OCI-LY7 (cell line): ENCODE results near the gene PROSER2. TPM values are rescaled to one million over a fixed set of nuclear protein-coding genes. Genes with fewer than 3 reads are reported as not detected.

Source experiments
- BruUV-seq: library from RNA; stranded (reverse); fragments of 400-500 nt; replicated peaks from 2 replicates; lab custom pipeline; 2021; lab: Mats Ljungman, UMichigan
- CTCF ChIA-PET: fragments of 300-600 bp; sonication (Branson Sonifier 250); formaldehyde crosslinking; loops from one replicate; lab custom pipeline; 2022; ENCODE audit warnings: antibody characterized with exemption; ENCODE audit not compliant: unreplicated experiment; lab: Charles Lee
- POLR2A ChIA-PET: fragments of 300-600 bp; sonication (Branson Sonifier 250); formaldehyde crosslinking; loops from one replicate; lab custom pipeline; 2022; ENCODE audit warnings: antibody characterized with exemption; lab: Charles Lee
- DNase-seq: peaks from one replicate; pipeline ENCODE4 v3.0.0-alpha.2; 2015; ENCODE audit warnings: low spot score
- H2AFZ ChIP-seq: fragments of 200-600 bp; sonication (generic), shearing (Covaris generic); 2 replicates; pipeline ENCODE4 v1.6.1; 2014; ENCODE audit warnings: mild to moderate bottlenecking, antibody characterized with exemption, low read length, moderate library complexity
- H3K27ac ChIP-seq: fragments of 200-600 bp; sonication (generic); 2 replicates; pipeline ENCODE4 v1.5.1; 2014; ENCODE audit warnings: mixed run types, low read depth, mild to moderate bottlenecking, moderate library complexity, low read length, inconsistent platforms; ENCODE audit not compliant: poor library complexity, severe bottlenecking
- H3K36me3 ChIP-seq: fragments of 200-600 bp; sonication (generic); 2 replicates; pipeline ENCODE4 v1.6.1; 2014; ENCODE audit warnings: mild to moderate bottlenecking, antibody characterized with exemption, low read length, moderate library complexity, mixed read lengths; ENCODE audit not compliant: insufficient read depth
- H3K4me1 ChIP-seq: fragments of 200-600 bp; sonication (generic); 2 replicates; pipeline ENCODE4 v1.5.1; 2014; ENCODE audit warnings: mild to moderate bottlenecking, low read length; ENCODE audit not compliant: insufficient read depth, poor library complexity, severe bottlenecking
- H3K4me2 ChIP-seq: fragments of 200-600 bp; sonication (generic); 2 replicates; pipeline ENCODE4 v1.6.1; 2014; ENCODE audit warnings: mild to moderate bottlenecking, low read length
- H3K4me3 ChIP-seq: fragments of 200-600 bp; sonication (generic); 2 replicates; pipeline ENCODE4 v1.5.1; 2014; ENCODE audit warnings: mild to moderate bottlenecking, low read depth, low read length; ENCODE audit not compliant: poor library complexity, severe bottlenecking
- H3K79me2 ChIP-seq: fragments of 200-600 bp; sonication (generic); 2 replicates; pipeline ENCODE4 v1.6.1; 2016; ENCODE audit warnings: low read depth, mild to moderate bottlenecking, low read length, moderate library complexity, mixed read lengths; ENCODE audit not compliant: insufficient read depth
- H3K9me2 ChIP-seq: fragments of 200-600 bp; sonication (generic); 2 replicates; pipeline ENCODE4 v1.6.1; 2016; ENCODE audit warnings: mild to moderate bottlenecking, low read length, mixed read lengths; ENCODE audit not compliant: insufficient read depth
- H3K9me3 ChIP-seq: fragments of 200-600 bp; sonication (generic); 2 replicates; pipeline ENCODE4 v1.6.1; 2014; ENCODE audit warnings: mild to moderate bottlenecking, mixed run types, low read length, mixed read lengths
- H4K20me1 ChIP-seq: fragments of 200-600 bp; sonication (generic); 2 replicates; pipeline ENCODE4 v1.6.1; 2014; ENCODE audit warnings: mild to moderate bottlenecking, antibody characterized with exemption, low read length, moderate library complexity, mixed read lengths; ENCODE audit not compliant: insufficient read depth
- CTCF ChIP-seq: fragments of 200-600 bp; sonication (generic); conservative IDR thresholded peaks from 2 replicates; pipeline ENCODE4 v1.5.1; 2014; ENCODE audit warnings: mild to moderate bottlenecking, antibody characterized with exemption, low read length, moderate library complexity, mixed read lengths
- EZH2phosphoT487 ChIP-seq: fragments of 200-600 bp; sonication (generic); IDR thresholded peaks from 2 replicates; pipeline ENCODE4 v1.6.1; 2018; ENCODE audit warnings: low read depth, borderline replicate concordance, mild to moderate bottlenecking, mixed run types, antibody characterized with exemption, low read length, moderate library complexity, mixed read lengths
- intact Hi-C: fragments of 100-400 bp; cut with micrococcal nuclease; formaldehyde crosslinking; loops from one replicate; pipeline ENCODE4 v1.10.0; 2022; ENCODE audit not compliant: unreplicated experiment
- total RNA-seq, 2 experiments: library from RNA; depleted of rRNA in 1 of 2; stranded (reverse); fragments of >200 nt in 1 of 2; shearing (Covaris generic) in 1 of 2; gene quantifications; 2 replicates each; pipeline ENCODE4 v1.2.3, GENCODE V29; 2014 to 2022

PROSER2 gene
- total RNA-seq, 2 experiments from 2014 or later, result not detected

- H3K36me3 ChIP-seq, result no peaks in the 10 kb centered on the region
- BruUV-seq, result no TSS peak
- H3K4me1 ChIP-seq, result no peaks in the 10 kb centered on the region
- no peaks in the 10 kb centered on the region for H4K20me1 ChIP-seq
- ChIA-PET CTCF (no interaction called here), POLR2A (no interaction called here)
- H2AFZ ChIP-seq, result no peak overlapping the region
- no peak for DNase-seq
- no peak overlapping the region for H3K4me3 ChIP-seq
- intact Hi-C loops, result no loop called here
- no peaks in the 10 kb centered on the region for H3K79me2 ChIP-seq
- H3K9me2 ChIP-seq, result no peaks in the 10 kb centered on the region
- H3K4me2 ChIP-seq, result no peak overlapping the region
- TF ChIP-seq EZH2phosphoT487 (no peak), CTCF (no peak)
- H3K27ac ChIP-seq, result no peak overlapping the region
- H3K9me3 ChIP-seq, result no peaks in the 10 kb centered on the region
These were observed 47.8 kb downstream of the PROSER2 start for GRCh38 chr10:11870900-11871400.

GRCh38 chr10:11871466-11871865 is 48.3 kb downstream of the PROSER2 start:
- H3K4me2 ChIP-seq, result no peak overlapping the region

More at GRCh38 chr10:11871466-11871865, 48.3 kb downstream of the PROSER2 start:
- Histone ChIP-seq H3K79me2 (no peaks in the 10 kb centered on the region), H3K9me3 (no peaks in the 10 kb centered on the region), H3K4me1 (no peaks in the 10 kb centered on the region), H3K4me3 (no peak overlapping the region), H4K20me1 (no peaks in the 10 kb centered on the region), H3K9me2 (no peaks in the 10 kb centered on the region), H3K36me3 (no peaks in the 10 kb centered on the region), H3K27ac (no peak overlapping the region), H2AFZ (no peak overlapping the region)
- DNase-seq, result no peak
- no TSS peak for BruUV-seq
- intact Hi-C loops, result no loop called here
- POLR2A ChIA-PET, result interaction anchor here (0.6 kb wide), 1 partner anchor 153 kb away, joined by 3 read pairs; no protein-coding TSS in a partner anchor
- CTCF ChIA-PET, result no interaction called here
- no peak for TF ChIP-seq EZH2phosphoT487
- TF ChIP-seq CTCF, result no peak
